Neuron (in vitro differentiated cells): Measurements from ENCODE around the gene ZNF232.
"Not testable (repeated sequence)": the region's sequence is repeated elsewhere in the genome, so short reads cannot be mapped to it uniquely, and the experiment has no call there.

Experiments
- H2AFZ ChIP-seq: one replicate; pipeline ENCODE4 v1.6.1; 2013; ENCODE audit warnings: low read depth, mild to moderate bottlenecking, inconsistent platforms, low read length, moderate library complexity
- H3K27me3 ChIP-seq: one replicate; pipeline ENCODE4 v1.6.1; 2013; ENCODE audit warnings: low read length; ENCODE audit not compliant: insufficient read depth
- H3K36me3 ChIP-seq: one replicate; pipeline ENCODE4 v1.6.1; 2013; ENCODE audit warnings: low read length; ENCODE audit not compliant: insufficient read depth
- H3K4me1 ChIP-seq: one replicate; pipeline ENCODE4 v1.6.1; 2013; ENCODE audit warnings: low read length; ENCODE audit not compliant: insufficient read depth
- H3K4me3 ChIP-seq: 2 replicates; pipeline ENCODE4 v1.5.1; 2013; ENCODE audit warnings: mild to moderate bottlenecking, low read length, moderate library complexity
- H3K9me3 ChIP-seq: one replicate; pipeline ENCODE4 v1.6.1; 2013; ENCODE audit warnings: low read length

ZNF232 gene

GRCh38 chr17:5133961-5134360 lies 22.3 kb upstream of the ZNF232 start:
- not testable (repeated sequence) for H3K9me3 ChIP-seq, H3K4me3 ChIP-seq, H2AFZ ChIP-seq, H3K4me1 ChIP-seq, H3K27me3 ChIP-seq, H3K36me3 ChIP-seq

DNA sequence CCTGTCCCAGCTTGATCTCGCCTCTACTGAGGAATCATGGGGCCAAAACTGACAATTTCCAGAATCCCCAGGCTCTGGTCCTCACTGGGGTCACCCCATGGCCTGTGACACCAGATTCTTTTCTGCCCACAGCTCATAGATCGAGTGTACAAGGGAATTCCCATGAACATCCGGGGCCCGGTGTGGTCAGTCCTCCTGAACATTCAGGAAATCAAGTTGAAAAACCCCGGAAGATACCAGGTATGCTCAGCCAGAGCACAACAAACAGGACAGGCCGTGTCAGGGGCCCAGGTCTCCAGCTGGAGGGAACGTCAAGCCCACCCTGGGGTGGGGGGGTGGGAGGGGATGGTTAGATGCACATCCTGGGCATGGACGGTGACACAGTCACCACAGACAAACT lies 21.6 kb upstream of the ZNF232 start:
- Histone ChIP-seq H3K4me3 (no peak overlapping the region), H3K27me3 (no peaks in the 10 kb centered on the region), H3K36me3 (no peaks in the 10 kb centered on the region), H3K9me3 (no peaks in the 10 kb centered on the region), H3K4me1 (no peaks in the 10 kb centered on the region), H2AFZ (no peak overlapping the region)

DNA sequence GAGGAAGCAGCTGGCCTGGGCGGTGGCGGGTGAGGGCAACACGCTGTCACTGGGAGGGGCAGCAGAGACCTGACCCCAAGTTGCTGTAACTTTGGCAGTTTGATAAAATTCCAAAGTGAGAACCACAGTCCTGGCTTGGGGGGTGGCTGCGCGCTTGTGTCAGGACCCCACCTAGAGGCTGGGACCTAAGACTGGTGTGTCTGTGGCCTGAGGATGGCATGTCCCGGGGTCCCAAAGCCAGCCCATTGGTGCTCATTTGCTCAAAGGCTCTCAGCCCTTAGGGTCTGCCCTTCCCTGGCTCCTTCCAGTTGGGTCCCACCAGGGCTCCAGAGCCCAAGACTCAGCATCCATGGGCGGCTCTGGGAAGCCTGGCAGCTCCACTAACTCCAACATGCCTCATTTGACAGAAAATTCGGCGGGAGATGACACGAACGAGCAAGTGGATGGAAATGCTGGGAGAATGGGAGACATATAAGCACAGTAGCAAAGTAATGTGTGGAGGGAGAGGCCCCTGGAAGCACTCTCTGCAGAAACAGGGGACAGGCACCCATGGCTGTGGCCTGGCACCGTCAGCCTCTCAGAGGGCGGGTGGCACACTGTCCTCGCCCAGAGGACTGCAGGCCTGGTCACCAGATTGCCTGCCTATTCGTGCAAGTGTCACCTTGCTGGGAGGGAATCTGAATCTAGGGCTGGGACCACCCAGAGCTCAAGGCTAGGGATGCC lies 21.0 kb upstream of the ZNF232 start:
- H3K4me1 ChIP-seq, H3K9me3 ChIP-seq, H2AFZ ChIP-seq, H3K4me3 ChIP-seq, H3K27me3 ChIP-seq, H3K36me3 ChIP-seq: not testable (repeated sequence)

DNA sequence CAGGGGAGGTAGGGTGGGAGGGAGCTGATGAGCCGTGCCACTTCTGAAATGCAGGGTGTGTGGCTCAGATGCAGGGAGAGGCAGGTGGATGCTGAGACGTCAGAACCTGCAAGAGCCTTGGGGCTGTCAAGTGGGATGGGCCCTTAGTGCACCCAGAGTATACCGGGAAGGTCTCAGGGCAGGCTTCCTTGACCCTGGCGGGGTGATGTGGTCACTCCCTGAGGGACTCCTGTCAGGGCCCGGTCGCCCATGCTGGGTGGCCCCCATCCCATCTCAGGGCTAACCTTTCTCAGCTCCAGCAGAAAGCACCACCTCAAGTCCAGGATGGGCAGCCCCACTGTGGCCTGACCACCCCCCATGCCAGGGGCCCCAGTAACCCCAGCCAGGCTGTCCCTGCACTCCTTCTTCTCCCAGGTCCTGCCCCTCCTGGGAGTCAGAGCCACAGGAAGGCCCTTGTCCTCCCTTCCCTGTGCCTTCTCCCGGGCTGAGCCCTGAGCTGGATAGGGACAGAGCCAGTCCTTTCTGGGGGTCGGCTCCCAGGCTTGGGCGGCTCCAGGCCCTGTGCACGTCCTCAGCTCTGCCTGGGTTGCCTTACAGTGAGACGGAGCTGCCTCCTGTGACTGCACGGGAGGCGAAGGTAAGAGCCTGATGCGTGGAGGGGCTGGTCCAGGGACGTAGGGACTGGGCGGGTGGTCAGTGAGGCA lies 20.3 kb upstream of the ZNF232 start:
- not testable (repeated sequence) for H3K4me3 ChIP-seq, H2AFZ ChIP-seq, H3K36me3 ChIP-seq, H3K9me3 ChIP-seq, H3K27me3 ChIP-seq, H3K4me1 ChIP-seq

GRCh38 chr17:5131146-5131715 lies 19.6 kb upstream of the ZNF232 start:
- H3K4me3 ChIP-seq = no peak overlapping the region
- H3K4me1 ChIP-seq = no peaks in the 10 kb centered on the region
- no peaks in the 10 kb centered on the region for H3K9me3 ChIP-seq
- H3K36me3 ChIP-seq = no peaks in the 10 kb centered on the region
- H2AFZ ChIP-seq = no peak overlapping the region
- H3K27me3 ChIP-seq = no peaks in the 10 kb centered on the region

DNA sequence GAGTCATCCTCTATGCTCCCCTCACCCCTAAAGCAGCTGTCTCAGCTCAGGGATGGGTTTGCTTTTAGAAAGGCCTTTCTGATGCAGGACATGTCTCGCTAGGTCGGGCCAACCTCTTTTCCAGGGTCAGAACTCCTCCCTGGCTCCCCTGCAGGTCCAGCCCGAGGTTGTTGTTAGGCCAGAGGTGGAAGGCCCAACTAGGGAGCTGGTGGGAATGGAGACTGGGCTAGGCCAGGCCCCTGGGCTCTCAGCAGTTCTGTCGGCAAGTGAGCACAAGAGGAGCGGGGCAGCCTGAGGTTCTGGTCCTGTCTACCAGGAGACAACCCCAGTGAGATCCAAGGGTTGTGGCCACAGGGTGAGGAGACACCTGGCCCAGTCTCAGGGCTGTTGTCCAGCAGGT lies 19.0 kb upstream of the ZNF232 start:
- H3K36me3 ChIP-seq, H3K27me3 ChIP-seq, H3K4me3 ChIP-seq: not testable (repeated sequence)

DNA sequence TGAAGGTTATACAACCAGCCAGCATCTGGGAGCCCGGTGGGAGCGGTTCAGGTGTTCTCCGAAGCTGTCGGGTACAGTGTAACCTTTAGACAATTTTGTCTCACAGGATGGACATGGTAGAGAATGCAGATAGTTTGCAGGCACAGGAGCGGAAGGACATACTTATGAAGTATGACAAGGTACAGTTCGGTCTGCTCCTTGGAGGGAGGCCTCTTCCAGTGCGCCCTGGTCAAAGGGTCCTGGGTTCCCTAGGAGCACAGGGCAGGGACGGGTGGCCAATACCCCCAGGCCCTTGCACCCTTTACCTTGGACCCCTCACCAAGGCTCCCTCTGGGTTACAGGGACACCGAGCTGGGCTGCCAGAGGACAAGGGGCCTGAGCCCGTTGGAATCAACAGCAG lies 18.6 kb upstream of the ZNF232 start:
- H3K4me1 ChIP-seq, H3K9me3 ChIP-seq, H2AFZ ChIP-seq, H3K27me3 ChIP-seq, H3K4me3 ChIP-seq, H3K36me3 ChIP-seq: not testable (repeated sequence)

More for the DNA sequence above, 19.0 kb upstream of the ZNF232 start:
- not testable (repeated sequence) for H2AFZ ChIP-seq, H3K9me3 ChIP-seq, H3K4me1 ChIP-seq

DNA sequence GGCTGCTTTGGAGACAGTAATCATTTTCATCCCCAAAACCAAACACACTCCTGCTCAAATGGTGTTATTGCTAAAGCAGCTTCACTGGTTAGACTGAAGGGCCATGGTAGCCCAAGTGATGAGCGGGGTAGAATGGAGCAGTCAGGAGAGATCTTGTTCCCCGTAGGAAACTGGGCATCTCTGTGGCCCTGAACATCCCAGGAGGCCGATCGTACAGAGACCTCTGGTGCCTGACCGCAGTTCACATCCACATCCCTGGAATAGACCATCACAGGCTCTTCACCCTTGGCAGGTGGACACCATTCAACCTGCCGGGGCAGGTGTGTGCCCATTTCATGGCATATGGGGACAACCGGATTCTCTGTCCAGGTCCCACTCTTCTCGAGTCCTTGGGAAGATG lies 18.1 kb upstream of the ZNF232 start:
- not testable (repeated sequence) for H3K36me3 ChIP-seq, H3K27me3 ChIP-seq, H3K9me3 ChIP-seq, H2AFZ ChIP-seq, H3K4me3 ChIP-seq, H3K4me1 ChIP-seq

DNA sequence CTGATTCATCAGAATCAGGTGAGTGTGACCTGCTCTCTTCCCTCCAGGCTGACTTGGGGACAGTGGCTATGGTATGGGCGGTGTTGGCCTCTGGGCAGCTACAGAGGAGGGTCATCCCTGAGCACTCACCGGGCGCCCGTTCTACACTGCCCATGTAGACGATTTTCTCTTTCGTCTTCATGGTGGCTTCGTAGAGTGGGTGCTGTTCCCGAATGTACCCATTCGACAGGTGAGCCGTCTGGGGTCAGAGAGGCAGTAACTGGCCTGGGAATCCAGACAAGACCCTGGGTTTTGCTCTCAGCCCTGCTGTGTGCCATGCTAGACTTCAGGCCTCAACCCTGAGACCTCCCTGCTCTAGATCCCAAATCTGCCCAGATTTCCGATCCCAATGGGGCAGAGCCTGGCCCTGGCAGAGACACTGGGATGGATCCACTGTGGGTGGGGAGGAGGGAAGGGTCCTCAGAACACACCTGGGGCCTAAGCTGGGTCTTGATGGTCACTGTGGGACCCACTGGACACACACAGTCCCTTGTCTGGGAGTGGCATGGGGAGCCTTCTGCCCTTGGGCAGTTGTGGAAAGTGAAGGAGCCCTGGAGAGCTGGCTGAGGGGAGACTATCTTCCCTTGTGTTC lies 17.3 kb upstream of the ZNF232 start:
- Histone ChIP-seq H3K27me3 (peaks cover 2% of the 10 kb centered on the region), H2AFZ (no peak overlapping the region), H3K36me3 (no peaks in the 10 kb centered on the region), H3K4me1 (no peaks in the 10 kb centered on the region), H3K4me3 (no peak overlapping the region), H3K9me3 (no peaks in the 10 kb centered on the region)

GRCh38 chr17:5128387-5128786 lies 16.7 kb upstream of the ZNF232 start:
- H3K27me3 ChIP-seq, H3K4me3 ChIP-seq, H3K4me1 ChIP-seq, H3K36me3 ChIP-seq, H3K9me3 ChIP-seq, H2AFZ ChIP-seq: not testable (repeated sequence)

GRCh38 chr17:5127910-5128309 lies 16.2 kb upstream of the ZNF232 start:
- Histone ChIP-seq H3K36me3 (no peaks in the 10 kb centered on the region), H3K9me3 (no peaks in the 10 kb centered on the region), H2AFZ (no peak overlapping the region), H3K27me3 (peaks cover 10% of the 10 kb centered on the region), H3K4me3 (no peak overlapping the region), H3K4me1 (no peaks in the 10 kb centered on the region)

DNA sequence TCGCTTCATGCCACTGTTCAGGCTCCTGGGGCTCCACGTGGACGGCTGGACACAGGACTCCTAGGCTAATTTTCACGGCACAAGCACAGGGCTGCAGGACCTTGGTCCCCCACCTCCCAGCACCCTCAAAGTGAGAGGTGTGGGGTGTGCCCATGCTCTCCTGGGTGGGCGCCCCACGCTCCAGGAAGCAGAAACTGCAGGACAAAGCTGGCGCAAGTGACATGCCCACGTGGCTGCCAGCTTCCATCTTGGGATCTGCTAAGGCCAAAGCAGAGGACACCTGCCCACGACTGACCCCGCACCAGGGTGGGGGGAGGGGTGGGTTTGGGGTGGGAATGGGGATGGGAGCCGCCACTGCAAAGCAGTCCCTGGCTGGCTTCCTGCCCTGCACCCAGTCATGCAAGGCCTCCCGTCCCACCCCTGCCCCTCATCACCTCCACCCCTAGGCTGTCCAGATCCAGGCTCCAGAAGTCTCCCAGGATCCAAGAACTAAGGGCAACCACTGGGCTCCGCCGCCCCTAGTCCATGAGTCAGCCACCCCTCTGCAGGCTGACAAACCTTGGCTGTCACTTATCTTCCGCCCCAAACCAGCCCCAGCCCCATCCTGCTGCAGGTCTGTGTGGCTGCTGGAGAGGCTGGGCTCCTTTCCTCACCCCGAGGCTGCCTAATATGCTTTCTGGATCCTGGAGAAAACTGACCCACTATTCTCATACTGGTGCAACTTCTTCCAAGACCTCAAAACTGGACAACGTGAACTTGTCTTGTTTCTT lies 15.2 kb upstream of the ZNF232 start:
- Histone ChIP-seq H3K4me1 (no peaks in the 10 kb centered on the region), H3K36me3 (no peaks in the 10 kb centered on the region), H3K27me3 (peaks cover 13% of the 10 kb centered on the region), H2AFZ (no peak overlapping the region), H3K4me3 (no peak overlapping the region), H3K9me3 (no peaks in the 10 kb centered on the region)

DNA sequence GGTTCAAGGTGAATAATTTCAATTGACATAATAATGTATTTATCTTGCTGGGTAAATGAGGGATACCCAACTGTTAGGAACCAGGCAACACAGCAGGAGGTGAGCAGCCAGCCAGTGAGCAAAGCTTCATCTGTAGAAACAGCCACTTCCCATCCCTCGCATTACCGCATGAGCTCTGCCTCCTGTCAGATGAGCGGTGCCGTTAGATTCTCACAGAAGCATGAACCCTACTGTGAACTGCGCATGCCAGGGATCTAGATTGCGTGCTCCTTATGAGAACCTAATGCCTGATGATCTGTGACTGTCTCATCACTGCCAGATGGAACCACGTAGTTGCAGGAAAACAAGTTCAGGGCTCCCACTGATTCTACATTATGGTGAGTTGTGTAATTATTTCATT lies 13.2 kb upstream of the ZNF232 start:
- not testable (repeated sequence) for H3K4me3 ChIP-seq, H3K9me3 ChIP-seq, H2AFZ ChIP-seq, H3K36me3 ChIP-seq, H3K4me1 ChIP-seq
- H3K27me3 ChIP-seq = peaks cover 16% of the 10 kb centered on the region
